ENCODE measurements around the gene OBI1.
"Not testable (repeated sequence)": the region's sequence is repeated elsewhere in the genome, so short reads cannot be mapped to it uniquely, and the experiment has no call there.

The OBI1 gene

DNA sequence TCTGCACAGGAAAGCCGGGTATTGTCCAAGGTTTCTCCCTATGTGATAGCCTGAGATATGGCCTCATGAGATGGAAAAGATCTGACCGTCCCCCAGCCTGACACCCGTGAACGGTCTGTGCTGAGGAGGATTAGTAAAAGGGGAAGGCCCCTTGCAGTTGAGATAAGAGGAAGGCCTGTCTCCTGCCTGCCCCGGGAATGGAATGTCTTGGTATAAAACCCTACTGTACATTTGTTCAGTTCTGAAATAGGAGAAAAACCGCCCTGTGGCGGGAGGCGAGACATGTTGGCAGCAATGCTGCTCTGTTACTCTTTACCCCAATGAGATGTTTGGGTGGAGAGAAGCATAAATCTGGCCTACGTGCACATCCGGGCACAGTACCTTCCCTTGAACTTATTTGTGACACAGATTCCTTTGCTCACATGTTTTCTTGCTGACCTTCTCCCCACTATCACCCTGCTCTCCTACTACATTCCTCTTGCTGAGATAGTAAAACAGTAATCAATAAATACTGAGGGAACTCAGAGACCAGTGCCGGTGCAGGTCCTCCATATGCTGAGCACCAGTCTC, 11.8 kb downstream of the OBI1 start:
- not testable (repeated sequence) for DNase-seq

DNA sequence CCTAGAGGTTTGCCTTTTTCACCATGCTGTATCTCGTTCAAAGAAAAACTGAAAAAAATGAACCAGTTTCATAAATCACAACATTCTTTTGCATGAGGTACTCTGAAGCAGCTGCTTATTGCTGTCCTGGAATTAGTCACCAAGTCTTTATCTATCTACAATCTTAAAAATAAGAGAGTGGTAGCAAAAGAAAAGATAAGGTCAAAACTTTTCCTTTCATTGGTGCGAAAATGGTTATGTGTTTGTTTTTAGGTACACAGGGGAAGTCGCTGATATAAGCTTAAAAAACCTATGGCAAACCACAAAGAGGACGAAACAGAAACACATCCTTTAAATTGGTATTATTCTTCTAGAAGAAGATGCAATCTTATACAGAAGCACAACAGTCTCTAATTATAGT, 20.7 kb downstream of the OBI1 start:
- DNase-seq, result no peak

DNA sequence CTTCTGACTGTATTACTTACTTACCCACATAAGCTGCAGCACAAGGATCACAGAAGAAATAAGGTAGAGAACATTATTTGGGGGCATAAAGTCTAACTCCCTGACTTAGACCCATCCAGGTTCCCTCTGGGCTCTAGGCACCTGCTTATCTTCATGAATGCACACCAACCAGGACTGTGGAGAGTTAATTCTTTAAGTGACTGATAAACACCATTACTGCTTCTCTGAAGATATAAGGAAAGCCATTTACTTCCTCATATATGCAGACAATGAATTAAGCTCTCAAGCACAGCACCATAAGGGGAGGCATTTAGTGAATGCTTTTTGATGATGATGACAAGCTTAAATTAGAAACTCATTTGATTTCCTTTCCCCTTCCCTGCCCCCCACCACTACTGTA, 22.5 kb downstream of the OBI1 start:
- DNase-seq, result no peak

DNA sequence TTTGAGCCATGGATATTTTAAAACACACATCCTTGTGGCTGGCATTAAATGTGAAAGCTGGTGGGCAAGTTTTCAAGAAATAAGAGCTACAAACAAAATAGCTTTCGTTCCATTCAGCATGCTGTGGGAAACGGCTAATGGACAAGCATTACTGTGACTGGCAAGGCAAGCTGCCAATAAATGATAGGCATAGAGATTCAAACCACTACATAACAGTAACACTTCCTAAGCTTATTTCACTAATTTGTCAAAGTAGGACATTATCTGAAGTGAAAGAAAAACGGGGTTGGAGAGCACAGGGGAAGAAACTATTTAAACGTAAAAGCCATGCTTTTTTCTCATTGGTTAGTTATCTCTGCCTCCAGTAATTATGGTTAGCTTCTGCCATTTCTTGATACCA, 26.0 kb downstream of the OBI1 start:
- DNase-seq, result no peak

- no peak for DNase-seq
These were observed 27.9 kb downstream of the OBI1 start for GRCh38 chr13:78631077-78631476.

DNA sequence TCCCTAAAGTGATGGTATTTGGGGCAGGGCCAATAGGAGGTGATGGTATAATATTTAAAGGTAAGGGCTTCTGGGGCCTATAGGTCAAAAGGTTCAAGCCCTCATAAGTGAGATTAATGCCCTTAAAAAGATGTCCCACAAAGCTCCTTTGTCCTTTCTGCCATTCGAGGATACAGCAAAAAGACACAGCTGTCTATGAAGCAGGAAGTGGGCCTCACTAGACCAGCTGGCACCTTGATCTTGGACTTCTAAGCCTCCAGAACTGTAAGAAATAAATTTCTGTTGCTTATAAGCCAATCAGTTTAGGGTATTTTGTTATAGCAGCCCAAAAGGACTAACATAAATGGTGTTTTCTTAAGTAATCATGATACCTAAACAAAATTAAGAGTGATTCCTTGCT, 28.4 kb downstream of the OBI1 start:
- no peak for DNase-seq

GRCh38 chr13:78625384-78625783, 33.6 kb downstream of the OBI1 start:
- no peak for DNase-seq

DNA sequence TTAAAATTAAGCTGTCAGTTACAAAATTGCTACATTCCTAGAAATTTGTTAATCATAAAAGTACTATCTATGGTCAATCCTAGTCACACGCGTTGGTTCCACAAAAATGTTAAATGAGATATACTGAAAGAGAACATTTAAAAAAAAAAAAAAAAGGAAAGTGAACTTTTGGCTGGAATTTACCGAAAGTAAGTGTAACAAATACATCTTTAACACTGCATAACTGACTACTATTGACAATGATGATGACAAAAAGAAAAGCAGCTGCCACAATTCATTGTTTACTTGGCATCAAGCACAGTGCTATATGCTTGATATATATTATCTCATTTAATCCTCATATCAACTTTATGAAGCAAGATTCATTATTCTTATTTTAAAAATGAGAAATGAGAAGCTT, 35.8 kb downstream of the OBI1 start:
- DNase-seq, result no peak

GRCh38 chr13:78620936-78621470, 38.0 kb downstream of the OBI1 start:
- no peak for DNase-seq

- no peak for DNase-seq
These were observed 40.5 kb downstream of the OBI1 start for GRCh38 chr13:78618411-78618810.

DNA sequence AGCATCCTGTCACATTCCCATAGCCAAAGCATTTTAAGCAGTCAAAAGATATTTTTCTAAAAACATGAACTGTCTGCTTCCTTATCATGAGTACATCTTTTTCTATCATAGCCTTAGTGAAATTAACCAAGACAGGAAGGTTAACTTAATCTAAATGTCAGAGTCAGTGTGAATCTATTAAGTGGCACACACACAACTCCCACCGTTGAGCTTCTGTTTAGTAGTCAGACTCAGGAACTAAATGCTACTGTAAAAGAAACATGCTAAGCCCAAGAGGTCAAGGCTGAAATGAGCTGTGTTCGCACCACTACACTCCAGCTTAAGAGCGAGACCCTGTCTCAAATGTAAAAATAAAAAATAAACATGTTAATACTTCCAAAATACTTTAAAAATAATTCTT, 47.9 kb downstream of the OBI1 start:
- no peak for DNase-seq

DNA sequence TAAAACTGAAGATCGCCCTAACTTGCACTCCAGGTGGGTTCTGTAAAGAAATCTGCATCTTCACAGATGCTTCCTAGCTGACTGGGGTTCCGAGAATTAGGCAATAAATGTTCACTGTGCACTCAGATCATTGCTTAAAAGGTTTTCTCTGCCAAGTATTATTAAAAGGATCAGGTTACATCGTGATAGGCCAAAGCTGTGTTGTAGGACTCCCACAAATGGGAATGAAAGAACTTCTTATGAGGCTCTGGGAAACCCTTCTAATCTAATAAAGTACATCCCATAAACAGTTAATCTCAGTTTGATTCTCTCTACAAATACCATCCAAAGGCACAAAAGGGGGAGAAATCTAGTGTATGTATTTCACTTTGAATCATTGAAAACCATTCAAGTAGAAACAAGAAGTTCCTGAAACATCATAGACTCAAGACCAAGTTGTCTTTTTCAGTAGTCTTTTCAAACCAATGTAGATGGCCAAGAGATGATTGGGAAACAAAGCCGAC, 48.5 kb downstream of the OBI1 start:
- no peak for DNase-seq

DNA sequence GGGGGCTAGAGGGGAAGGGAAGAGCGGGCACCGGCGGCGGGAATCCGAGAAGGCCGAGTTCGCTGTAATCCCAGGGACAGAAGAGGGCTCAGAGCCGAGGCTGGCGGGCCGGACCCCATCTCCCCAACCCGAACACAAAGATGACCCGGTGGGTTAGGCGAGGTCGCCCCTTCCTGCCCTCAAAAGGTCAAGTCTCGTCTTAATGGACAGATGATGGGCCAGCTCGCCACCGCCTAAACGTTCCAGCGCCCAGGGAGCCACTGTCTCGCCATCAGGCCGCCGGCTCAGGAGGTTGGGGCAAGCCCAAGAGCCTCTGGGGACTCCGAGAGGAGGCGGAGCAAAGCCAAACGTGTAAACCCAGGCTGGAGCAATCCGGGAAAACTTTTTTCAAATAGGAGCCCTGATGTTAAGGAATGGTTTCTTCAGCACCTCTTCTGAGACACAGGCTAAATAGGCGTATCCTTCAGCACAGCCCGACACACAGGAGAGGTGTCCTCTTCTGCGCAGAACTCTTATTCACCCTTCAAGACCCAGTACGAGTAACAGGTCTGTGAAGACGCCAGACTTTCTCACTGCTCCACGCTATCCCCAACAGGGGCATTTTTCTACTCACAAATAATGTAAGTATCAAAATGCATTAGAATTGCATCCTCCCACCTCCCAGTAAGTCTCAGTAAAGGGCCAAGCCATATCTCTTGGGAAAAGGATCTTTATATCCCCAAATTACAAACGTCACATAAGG, 49.3 kb downstream of the OBI1 start:
- DNase-seq, result peak; percentile 42

- DNase-seq, result peak; percentile 31
These were observed 50.1 kb downstream of the OBI1 start for GRCh38 chr13:78608688-78609463.

DNA sequence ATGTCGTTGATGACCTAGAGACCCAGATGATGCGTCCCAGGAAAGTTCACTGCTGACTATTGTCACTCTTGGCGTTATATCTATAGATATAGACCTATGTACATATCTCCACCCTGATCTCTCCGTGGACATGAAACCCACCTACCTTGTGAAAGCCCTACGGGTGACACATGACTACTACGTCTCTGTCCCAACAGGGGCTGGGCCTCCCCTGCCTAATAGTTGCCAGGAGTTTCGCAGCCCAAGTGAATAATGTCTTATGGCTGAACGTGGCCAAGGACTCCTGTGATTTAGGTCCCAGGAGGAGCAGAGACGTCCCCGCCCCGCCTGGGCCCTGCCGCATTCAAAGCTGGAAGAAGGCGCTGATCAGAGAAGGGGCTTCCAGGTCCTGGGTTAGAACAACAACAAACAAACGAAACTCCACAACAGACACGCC, 50.7 kb downstream of the OBI1 start:
- DNase-seq, result no peak

GRCh38 chr13:78607409-78608251, 51.3 kb downstream of the OBI1 start:
- DNase-seq, result no peak

GRCh38 chr13:78606471-78607408, 52.2 kb downstream of the OBI1 start:
- DNase-seq, result no peak

GRCh38 chr13:78604782-78605611, 54.0 kb downstream of the OBI1 start:
- DNase-seq, result no peak

GRCh38 chr13:78603240-78603957, 55.6 kb downstream of the OBI1 start, which contains the start of gene POU4F1:
Gene POU4F1, minus strand, starts transcription at chr13:78603552. Its CDS starts 226 bp downstream, at chr13:78603326.
- DNase-seq, result peak; percentile 95

Data from NCI-H1092 (cell line).